ENCODE results near the gene LDLRAD4.

The LDLRAD4 gene

GRCh38 chr18:13218368-13218991 is at the start of gene LDLRAD4:
Gene LDLRAD4 (plus strand): TSS chr18:13218760.
- H3K4me3 ChIP-seq (ENCODE audit: low read depth, low read length): peak within 1 kb of the TSS; percentile 46
- DNase-seq (ENCODE audit: low read depth): no peak

- H3K4me3 ChIP-seq (ENCODE audit: low read depth, low read length): no peak overlapping the region
- no peak for DNase-seq (ENCODE audit: low read depth)
Measured at GRCh38 chr18:13173578-13174145, 44.9 kb upstream of the LDLRAD4 start.

- no peak overlapping the region for H3K4me3 ChIP-seq (ENCODE audit: low read depth, low read length)
- no peak for DNase-seq (ENCODE audit: low read depth)
Measured at GRCh38 chr18:13175266-13175665, 43.3 kb upstream of the LDLRAD4 start.

- no peak overlapping the region for H3K4me3 ChIP-seq (ENCODE audit: low read depth, low read length)
- no peak for DNase-seq (ENCODE audit: low read depth)
Measured at GRCh38 chr18:13175754-13176210, 42.8 kb upstream of the LDLRAD4 start.

GRCh38 chr18:13176847-13177246 is 41.7 kb upstream of the LDLRAD4 start:
- no peak overlapping the region for H3K4me3 ChIP-seq (ENCODE audit: low read depth, low read length)
- no peak for DNase-seq (ENCODE audit: low read depth)

GRCh38 chr18:13178197-13178596 is 40.4 kb upstream of the LDLRAD4 start:
- H3K4me3 ChIP-seq (ENCODE audit: low read depth, low read length): no peak overlapping the region
- no peak for DNase-seq (ENCODE audit: low read depth)

- no peak overlapping the region for H3K4me3 ChIP-seq (ENCODE audit: low read depth, low read length)
- DNase-seq (ENCODE audit: low read depth): no peak
Measured at GRCh38 chr18:13178976-13179375, 39.6 kb upstream of the LDLRAD4 start.

- no peak for DNase-seq (ENCODE audit: low read depth)
- H3K4me3 ChIP-seq (ENCODE audit: low read depth, low read length): no peak overlapping the region
Measured at GRCh38 chr18:13179566-13180113, 38.9 kb upstream of the LDLRAD4 start.

- no peak for DNase-seq (ENCODE audit: low read depth)
- no peak overlapping the region for H3K4me3 ChIP-seq (ENCODE audit: low read depth, low read length)
Measured at GRCh38 chr18:13180614-13181375, 37.8 kb upstream of the LDLRAD4 start.

- H3K4me3 ChIP-seq (ENCODE audit: low read depth, low read length): no peak overlapping the region
- DNase-seq (ENCODE audit: low read depth): no peak
Measured at GRCh38 chr18:13181765-13182164, 36.8 kb upstream of the LDLRAD4 start.

GRCh38 chr18:13183359-13183758 is 35.2 kb upstream of the LDLRAD4 start:
- DNase-seq (ENCODE audit: low read depth): no peak
- H3K4me3 ChIP-seq (ENCODE audit: low read depth, low read length): no peak overlapping the region

GRCh38 chr18:13183790-13184189 is 34.8 kb upstream of the LDLRAD4 start:
- no peak for DNase-seq (ENCODE audit: low read depth)
- no peak overlapping the region for H3K4me3 ChIP-seq (ENCODE audit: low read depth, low read length)

- DNase-seq (ENCODE audit: low read depth): no peak
- H3K4me3 ChIP-seq (ENCODE audit: low read depth, low read length): no peak overlapping the region
Measured at GRCh38 chr18:13184396-13184795, 34.2 kb upstream of the LDLRAD4 start.

- no peak overlapping the region for H3K4me3 ChIP-seq (ENCODE audit: low read depth, low read length)
- no peak for DNase-seq (ENCODE audit: low read depth)
Measured at GRCh38 chr18:13185675-13186198, 32.8 kb upstream of the LDLRAD4 start.

GRCh38 chr18:13186687-13187086 is 31.9 kb upstream of the LDLRAD4 start:
- H3K4me3 ChIP-seq (ENCODE audit: low read depth, low read length): no peak overlapping the region
- no peak for DNase-seq (ENCODE audit: low read depth)

GRCh38 chr18:13187498-13187897 is 31.1 kb upstream of the LDLRAD4 start:
- H3K4me3 ChIP-seq (ENCODE audit: low read depth, low read length): no peak overlapping the region
- no peak for DNase-seq (ENCODE audit: low read depth)

GRCh38 chr18:13191031-13191430 is 27.5 kb upstream of the LDLRAD4 start:
- no peak overlapping the region for H3K4me3 ChIP-seq (ENCODE audit: low read depth, low read length)
- DNase-seq (ENCODE audit: low read depth): no peak

GRCh38 chr18:13191779-13192178 is 26.8 kb upstream of the LDLRAD4 start:
- no peak for DNase-seq (ENCODE audit: low read depth)
- H3K4me3 ChIP-seq (ENCODE audit: low read depth, low read length): no peak overlapping the region

- DNase-seq (ENCODE audit: low read depth): no peak
- no peak overlapping the region for H3K4me3 ChIP-seq (ENCODE audit: low read depth, low read length)
Measured at GRCh38 chr18:13192970-13193369, 25.6 kb upstream of the LDLRAD4 start.

- DNase-seq (ENCODE audit: low read depth): no peak
- no peak overlapping the region for H3K4me3 ChIP-seq (ENCODE audit: low read depth, low read length)
Measured at GRCh38 chr18:13194239-13194638, 24.3 kb upstream of the LDLRAD4 start.
